Measurements from ENCODE around the gene ADGRG6.

- no peak for TF ChIP-seq POLR2A (IDR thresholded peaks at IDR 0.05)
- TF ChIP-seq, protein P1, sequence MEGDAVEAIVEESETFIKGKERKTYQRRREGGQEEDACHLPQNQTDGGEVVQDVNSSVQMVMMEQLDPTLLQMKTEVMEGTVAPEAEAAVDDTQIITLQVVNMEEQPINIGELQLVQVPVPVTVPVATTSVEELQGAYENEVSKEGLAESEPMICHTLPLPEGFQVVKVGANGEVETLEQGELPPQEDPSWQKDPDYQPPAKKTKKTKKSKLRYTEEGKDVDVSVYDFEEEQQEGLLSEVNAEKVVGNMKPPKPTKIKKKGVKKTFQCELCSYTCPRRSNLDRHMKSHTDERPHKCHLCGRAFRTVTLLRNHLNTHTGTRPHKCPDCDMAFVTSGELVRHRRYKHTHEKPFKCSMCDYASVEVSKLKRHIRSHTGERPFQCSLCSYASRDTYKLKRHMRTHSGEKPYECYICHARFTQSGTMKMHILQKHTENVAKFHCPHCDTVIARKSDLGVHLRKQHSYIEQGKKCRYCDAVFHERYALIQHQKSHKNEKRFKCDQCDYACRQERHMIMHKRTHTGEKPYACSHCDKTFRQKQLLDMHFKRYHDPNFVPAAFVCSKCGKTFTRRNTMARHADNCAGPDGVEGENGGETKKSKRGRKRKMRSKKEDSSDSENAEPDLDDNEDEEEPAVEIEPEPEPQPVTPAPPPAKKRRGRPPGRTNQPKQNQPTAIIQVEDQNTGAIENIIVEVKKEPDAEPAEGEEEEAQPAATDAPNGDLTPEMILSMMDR (IDR thresholded peaks at IDR 0.05): no peak
- no peak for TF ChIP-seq POLR2AphosphoS5 (IDR thresholded peaks at IDR 0.05)
- TF ChIP-seq EP300 (IDR thresholded peaks at IDR 0.05): no peak
Observed at GRCh38 chr6:142356201-142356883, 54.5 kb downstream of the ADGRG6 start.

All from suprapubic skin (tissue), 4 donors.